RWPE1 (cell line): ENCODE results near the gene DCDC2C.

Experiments used
- CTCF ChIA-PET: fragments of 350-600 bp; sonication (Branson Sonifier 250); formaldehyde crosslinking; extraction: SDS; loops from one replicate; lab custom pipeline; 2021; lab: Yijun Ruan, JAX
- POLR2A ChIA-PET: fragments of 400-600 bp; formaldehyde crosslinking; extraction: SDS; loops from one replicate; lab custom pipeline; 2020; ENCODE audit warnings: antibody characterized with exemption; ENCODE audit not compliant: low non-redundant PET; lab: Yijun Ruan, JAX
- DNase-seq: peaks from one replicate; pipeline ENCODE4 v3.0.0; 2012; ENCODE audit warnings: low spot score
- H3K27ac ChIP-seq: fragments of 450-650 bp; 2 replicates; pipeline ENCODE4 v1.5.1; 2017
- TF ChIP-seq, protein P1 (sequence below): fragments of 450-650 bp; conservative IDR thresholded peaks from 2 replicates; pipeline ENCODE4 v1.5.1; 2017; ENCODE audit warnings: low read depth, mild to moderate bottlenecking

DCDC2C gene

DNA sequence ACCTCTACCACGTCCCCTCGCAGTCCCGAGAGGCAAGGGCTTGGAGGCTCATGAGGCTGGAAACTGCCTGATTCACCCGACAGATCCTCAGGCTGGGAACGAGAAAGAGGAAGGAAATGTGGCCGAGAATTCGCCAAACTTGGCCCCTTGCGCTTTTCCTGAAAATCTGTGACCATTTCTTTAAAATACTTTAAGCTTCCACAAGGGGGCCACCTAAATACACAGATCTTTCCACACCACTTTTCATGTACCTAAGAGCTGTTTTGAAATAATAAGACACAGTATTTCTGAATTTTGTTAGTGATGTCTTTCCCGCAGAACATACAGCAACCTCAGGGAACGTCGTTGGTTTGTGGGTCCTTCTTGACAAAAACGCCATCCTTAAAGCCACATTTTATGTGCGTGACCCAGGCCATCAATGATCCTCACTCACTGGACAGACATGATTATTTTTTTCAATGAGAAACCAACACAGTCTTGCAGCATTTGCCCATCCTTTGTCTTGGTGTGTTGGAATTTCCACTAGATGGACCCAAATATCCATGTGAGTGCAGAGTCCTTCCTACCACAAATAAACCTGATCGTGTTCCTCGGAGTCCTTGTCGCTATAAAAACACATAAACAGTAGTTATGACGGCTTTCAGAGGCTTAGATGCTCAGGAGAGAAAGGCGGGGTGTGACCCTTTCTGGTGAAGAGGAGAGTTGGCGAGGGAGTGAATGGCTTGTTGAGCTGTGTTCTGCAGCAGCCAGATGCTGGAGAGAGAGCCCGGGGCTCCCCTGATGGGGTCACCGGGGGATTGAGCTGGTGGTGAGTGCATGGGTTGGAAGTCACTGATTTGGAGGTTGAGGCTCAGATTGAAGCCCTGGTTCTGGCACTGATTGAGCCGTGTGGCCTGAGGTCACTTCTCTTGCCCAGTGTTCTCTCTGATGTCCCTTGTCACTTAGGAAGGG, 25.0 kb downstream of the DCDC2C start:
- ChIA-PET CTCF (interaction anchor here (0.6 to 1.4 kb wide), 9 partner anchors 10 to 1311 kb away, joined by 3 to 13 read pairs (median 6); no protein-coding TSS in a partner anchor), POLR2A (no interaction called here)
- DNase-seq, result peak; percentile 55
- TF ChIP-seq, protein P1, sequence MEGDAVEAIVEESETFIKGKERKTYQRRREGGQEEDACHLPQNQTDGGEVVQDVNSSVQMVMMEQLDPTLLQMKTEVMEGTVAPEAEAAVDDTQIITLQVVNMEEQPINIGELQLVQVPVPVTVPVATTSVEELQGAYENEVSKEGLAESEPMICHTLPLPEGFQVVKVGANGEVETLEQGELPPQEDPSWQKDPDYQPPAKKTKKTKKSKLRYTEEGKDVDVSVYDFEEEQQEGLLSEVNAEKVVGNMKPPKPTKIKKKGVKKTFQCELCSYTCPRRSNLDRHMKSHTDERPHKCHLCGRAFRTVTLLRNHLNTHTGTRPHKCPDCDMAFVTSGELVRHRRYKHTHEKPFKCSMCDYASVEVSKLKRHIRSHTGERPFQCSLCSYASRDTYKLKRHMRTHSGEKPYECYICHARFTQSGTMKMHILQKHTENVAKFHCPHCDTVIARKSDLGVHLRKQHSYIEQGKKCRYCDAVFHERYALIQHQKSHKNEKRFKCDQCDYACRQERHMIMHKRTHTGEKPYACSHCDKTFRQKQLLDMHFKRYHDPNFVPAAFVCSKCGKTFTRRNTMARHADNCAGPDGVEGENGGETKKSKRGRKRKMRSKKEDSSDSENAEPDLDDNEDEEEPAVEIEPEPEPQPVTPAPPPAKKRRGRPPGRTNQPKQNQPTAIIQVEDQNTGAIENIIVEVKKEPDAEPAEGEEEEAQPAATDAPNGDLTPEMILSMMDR, result peak; percentile 56
- no peak overlapping the region for H3K27ac ChIP-seq

- no peak overlapping the region for H3K27ac ChIP-seq
- no peak for DNase-seq
- ChIA-PET POLR2A (no interaction called here), CTCF (interaction anchor here (1.1 to 1.4 kb wide), 2 partner anchors 56 to 76 kb away, joined by 3 to 6 read pairs; no protein-coding TSS in a partner anchor)
- TF ChIP-seq, protein P1, result no peak
These were observed 25.7 kb downstream of the DCDC2C start for GRCh38 chr2:3729055-3729448.

GRCh38 chr2:3729786-3730185, 26.4 kb downstream of the DCDC2C start:
- POLR2A ChIA-PET, result no interaction called here
- CTCF ChIA-PET, result interaction anchor here (1.4 kb wide), 1 partner anchor 75 kb away, joined by 3 read pairs; no protein-coding TSS in a partner anchor
- TF ChIP-seq, protein P1, result no peak
- DNase-seq, result no peak
- H3K27ac ChIP-seq, result no peak overlapping the region

DNA sequence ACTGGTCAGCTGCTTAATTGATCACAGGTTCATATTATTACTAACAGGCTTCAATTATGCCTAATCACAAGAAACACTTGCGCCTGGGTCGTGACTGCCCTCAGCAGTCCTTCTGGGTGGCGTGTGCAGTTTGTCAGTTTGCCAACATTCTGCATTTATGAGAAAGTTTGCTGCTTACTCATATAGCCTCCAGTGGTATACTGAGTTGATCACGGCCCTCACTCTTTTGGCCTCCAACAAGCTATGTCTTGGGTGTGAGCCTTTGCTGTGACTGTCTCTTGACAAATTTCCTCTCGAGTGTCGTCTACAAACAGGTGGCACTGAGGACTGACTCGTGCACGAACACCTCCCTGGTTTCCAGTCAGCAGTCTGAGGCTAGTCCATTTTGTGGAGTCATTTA, 27.3 kb downstream of the DCDC2C start:
- TF ChIP-seq, protein P1, result no peak
- ChIA-PET CTCF (interaction anchor here (1.0 to 1.4 kb wide), 2 partner anchors 74 to 79 kb away, joined by 3 to 5 read pairs; no protein-coding TSS in a partner anchor), POLR2A (no interaction called here)
- H3K27ac ChIP-seq, result no peak overlapping the region
- peak; percentile 8 for DNase-seq

GRCh38 chr2:3731829-3732228, 28.5 kb downstream of the DCDC2C start:
- ChIA-PET CTCF (interaction anchor here (0.6 kb wide), 1 partner anchor 213 kb away, joined by 3 read pairs; no protein-coding TSS in a partner anchor), POLR2A (no interaction called here)
- DNase-seq, result no peak
- TF ChIP-seq, protein P1, result no peak
- H3K27ac ChIP-seq, result no peak overlapping the region

- CTCF ChIA-PET, result interaction anchor here (0.6 kb wide), 1 partner anchor 23 kb away, joined by 3 read pairs; no protein-coding TSS in a partner anchor
- no peak overlapping the region for H3K27ac ChIP-seq
- TF ChIP-seq, protein P1, result no peak
- DNase-seq, result no peak
- POLR2A ChIA-PET, result no interaction called here
These were observed 32.7 kb downstream of the DCDC2C start for GRCh38 chr2:3736112-3736511.
